HG03521 (cell line): ENCODE data around the gene XPR1.

ENCODE experiments used
- ATAC-seq: cut with Tn5 transposase; IDR thresholded peaks from one replicate; pipeline ENCODE4 v1.9.1; 2021; ENCODE audit warnings: mild to moderate bottlenecking, moderate library complexity; ENCODE audit not compliant: unreplicated experiment

Gene XPR1

GRCh38 chr1:180881806-180882509 is 250.1 kb downstream of the XPR1 start:
- no peak for ATAC-seq

GRCh38 chr1:180884588-180885300 is 252.9 kb downstream of the XPR1 start:
- no peak for ATAC-seq

GRCh38 chr1:180886338-180886737 is 254.5 kb downstream of the XPR1 start:
- ATAC-seq: no peak

GRCh38 chr1:180887841-180888240 is 256.0 kb downstream of the XPR1 start:
- ATAC-seq: no peak

- ATAC-seq: no peak
Observed at GRCh38 chr1:180888870-180889269, 257.0 kb downstream of the XPR1 start.

- ATAC-seq: no peak
Observed at GRCh38 chr1:180889325-180889724, 257.5 kb downstream of the XPR1 start.

GRCh38 chr1:180892272-180892671 is 260.4 kb downstream of the XPR1 start:
- ATAC-seq: no peak

- ATAC-seq: no peak
Observed at GRCh38 chr1:180892675-180893074, 260.9 kb downstream of the XPR1 start.

GRCh38 chr1:180893614-180894013 is 261.8 kb downstream of the XPR1 start:
- no peak for ATAC-seq

GRCh38 chr1:180896161-180896560 is 264.3 kb downstream of the XPR1 start:
- no peak for ATAC-seq

- ATAC-seq: no peak
Observed at GRCh38 chr1:180898441-180899219, 266.8 kb downstream of the XPR1 start.

- ATAC-seq: no peak
Observed at GRCh38 chr1:180899262-180899661, 267.4 kb downstream of the XPR1 start.

GRCh38 chr1:180901076-180901990 is 269.5 kb downstream of the XPR1 start:
- no peak for ATAC-seq

GRCh38 chr1:180902541-180902940 is 270.7 kb downstream of the XPR1 start:
- ATAC-seq: no peak

GRCh38 chr1:180905927-180906326 is 274.1 kb downstream of the XPR1 start:
- no peak for ATAC-seq

GRCh38 chr1:180906511-180906910 is 274.7 kb downstream of the XPR1 start:
- no peak for ATAC-seq

- ATAC-seq: no peak
Observed at GRCh38 chr1:180907313-180908055, 275.7 kb downstream of the XPR1 start.

- ATAC-seq: no peak
Observed at GRCh38 chr1:180908074-180908765, 276.4 kb downstream of the XPR1 start.

GRCh38 chr1:180909005-180909414 is 277.2 kb downstream of the XPR1 start:
- ATAC-seq: no peak
